HG03064 (cell line): ENCODE measurements around the gene BCO2.

Experiments used
- ATAC-seq: cut with Tn5 transposase; IDR thresholded peaks from one replicate; pipeline ENCODE4 v1.9.1; 2021; ENCODE audit warnings: low read depth; ENCODE audit not compliant: unreplicated experiment

The BCO2 gene

GRCh38 chr11:112247201-112247600 lies 71.9 kb downstream of the BCO2 start:
- ATAC-seq = no peak

GRCh38 chr11:112248201-112248600 lies 72.9 kb downstream of the BCO2 start:
- no peak for ATAC-seq

- ATAC-seq = no peak
Observed at GRCh38 chr11:112249871-112250610, 74.7 kb downstream of the BCO2 start.

GRCh38 chr11:112253605-112254242 lies 78.4 kb downstream of the BCO2 start:
- ATAC-seq = no peak

- ATAC-seq = no peak
Observed at GRCh38 chr11:112255067-112255720, 79.9 kb downstream of the BCO2 start.

- ATAC-seq = no peak
Observed at GRCh38 chr11:112260490-112260889, 85.2 kb downstream of the BCO2 start, which contains the start of gene PLET1. TSS of gene PLET1 (minus strand) at chr11:112260860. CDS start at chr11:112260589, 271 bp downstream.

- ATAC-seq = no peak
Observed at GRCh38 chr11:112265659-112266409, 90.5 kb downstream of the BCO2 start.

- ATAC-seq = no peak
Observed at GRCh38 chr11:112266410-112266778, 91.1 kb downstream of the BCO2 start.

- ATAC-seq = no peak
Observed at GRCh38 chr11:112267188-112267591, 91.9 kb downstream of the BCO2 start.

- ATAC-seq = no peak
Observed at GRCh38 chr11:112268406-112268805, 93.1 kb downstream of the BCO2 start.
